SK-N-SH treated with all-trans-retinoic acid at 6 μM for 48 hours (cell line): ENCODE data around the gene PCDHB13.
"Not testable (repeated sequence)": the region's sequence is repeated elsewhere in the genome, so short reads cannot be mapped to it uniquely, and the experiment has no call there.

Experiments
- ATAC-seq: fragments of 200-7000 bp; cut with Tn5 transposase; 3 replicates; pipeline ENCODE4 v1.9.1; 2020; ENCODE audit warnings: mild to moderate bottlenecking, moderate library complexity
- ARNTL ChIP-seq: fragments of 450-650 bp; formaldehyde crosslinking; IDR thresholded peaks from 2 replicates; pipeline ENCODE4 v1.5.0; 2020; ENCODE audit warnings: low read depth, mild to moderate bottlenecking, moderate library complexity, borderline replicate concordance
- GLIS3 ChIP-seq: fragments of 250-450 bp; sonication (Bioruptor Pico); IDR thresholded peaks from 2 replicates; pipeline ENCODE4 v1.5.0; 2020; ENCODE audit warnings: mild to moderate bottlenecking, moderate library complexity
- PPARA ChIP-seq: fragments of 250-450 bp; sonication (Bioruptor Pico); IDR thresholded peaks from 2 replicates; pipeline ENCODE4 v1.5.0; 2020; ENCODE audit warnings: mild to moderate bottlenecking, borderline replicate concordance
- RARB ChIP-seq: fragments of 250-450 bp; sonication (Bioruptor Pico); IDR thresholded peaks from 2 replicates; pipeline ENCODE4 v1.8.0; 2021; ENCODE audit warnings: mild to moderate bottlenecking, moderate library complexity
- SNAI2 ChIP-seq: fragments of 250-450 bp; sonication (Bioruptor Pico); IDR thresholded peaks from 2 replicates; pipeline ENCODE4 v1.5.0; 2020; ENCODE audit warnings: mild to moderate bottlenecking, moderate library complexity
- TCF4 ChIP-seq: fragments of 250-450 bp; sonication (Bioruptor Pico); IDR thresholded peaks from 2 replicates; pipeline ENCODE4 v1.8.0; 2021; ENCODE audit warnings: mild to moderate bottlenecking, moderate library complexity, borderline replicate concordance
- TOX ChIP-seq: fragments of 250-450 bp; sonication (Bioruptor Pico); IDR thresholded peaks from 2 replicates; pipeline ENCODE4 v1.8.0; 2021; ENCODE audit warnings: mild to moderate bottlenecking, moderate library complexity, borderline replicate concordance
- ZC3H10 ChIP-seq: fragments of 250-450 bp; sonication (Bioruptor Pico); IDR thresholded peaks from 2 replicates; pipeline ENCODE4 v1.5.1; 2021; ENCODE audit warnings: mild to moderate bottlenecking, moderate library complexity
- ZFP3 ChIP-seq: fragments of 250-450 bp; sonication (Bioruptor Pico); IDR thresholded peaks from 2 replicates; pipeline ENCODE4 v1.5.0; 2020; ENCODE audit warnings: mild to moderate bottlenecking, moderate library complexity
- ZFP30 ChIP-seq: fragments of 450-650 bp; formaldehyde crosslinking; IDR thresholded peaks from 2 replicates; pipeline ENCODE4 v1.5.0; 2022; ENCODE audit warnings: mild to moderate bottlenecking, moderate library complexity
- ZNF565 ChIP-seq: fragments of 450-650 bp; formaldehyde crosslinking; conservative IDR thresholded peaks from 2 replicates; pipeline ENCODE4 v1.5.0; 2020; ENCODE audit warnings: low read depth, mild to moderate bottlenecking, moderate library complexity
- ZNF8 ChIP-seq: fragments of 450-650 bp; formaldehyde crosslinking; IDR thresholded peaks from 2 replicates; pipeline ENCODE4 v1.5.0; 2020; ENCODE audit warnings: mild to moderate bottlenecking, moderate library complexity
- TF ChIP-seq, protein P1 (sequence below): fragments of 250-450 bp; sonication (Bioruptor Pico); IDR thresholded peaks from 2 replicates; pipeline ENCODE4 v1.5.1; 2021; ENCODE audit warnings: mild to moderate bottlenecking, moderate library complexity
- TF ChIP-seq, protein P2 (sequence below): fragments of 250-450 bp; sonication (Bioruptor Pico); IDR thresholded peaks from 2 replicates; pipeline ENCODE4 v1.5.1; 2020; ENCODE audit warnings: low read depth, mild to moderate bottlenecking, moderate library complexity
- TF ChIP-seq, protein P3 (sequence below): fragments of 250-450 bp; sonication (Bioruptor Pico); IDR thresholded peaks from 2 replicates; pipeline ENCODE4 v1.8.0; 2020; ENCODE audit warnings: mild to moderate bottlenecking, moderate library complexity, borderline replicate concordance
- TF ChIP-seq, protein P4 (sequence below): fragments of 250-450 bp; sonication (Bioruptor Pico); IDR thresholded peaks from 2 replicates; pipeline ENCODE4 v1.5.0; 2020; ENCODE audit warnings: mild to moderate bottlenecking, moderate library complexity

PCDHB13 gene

DNA sequence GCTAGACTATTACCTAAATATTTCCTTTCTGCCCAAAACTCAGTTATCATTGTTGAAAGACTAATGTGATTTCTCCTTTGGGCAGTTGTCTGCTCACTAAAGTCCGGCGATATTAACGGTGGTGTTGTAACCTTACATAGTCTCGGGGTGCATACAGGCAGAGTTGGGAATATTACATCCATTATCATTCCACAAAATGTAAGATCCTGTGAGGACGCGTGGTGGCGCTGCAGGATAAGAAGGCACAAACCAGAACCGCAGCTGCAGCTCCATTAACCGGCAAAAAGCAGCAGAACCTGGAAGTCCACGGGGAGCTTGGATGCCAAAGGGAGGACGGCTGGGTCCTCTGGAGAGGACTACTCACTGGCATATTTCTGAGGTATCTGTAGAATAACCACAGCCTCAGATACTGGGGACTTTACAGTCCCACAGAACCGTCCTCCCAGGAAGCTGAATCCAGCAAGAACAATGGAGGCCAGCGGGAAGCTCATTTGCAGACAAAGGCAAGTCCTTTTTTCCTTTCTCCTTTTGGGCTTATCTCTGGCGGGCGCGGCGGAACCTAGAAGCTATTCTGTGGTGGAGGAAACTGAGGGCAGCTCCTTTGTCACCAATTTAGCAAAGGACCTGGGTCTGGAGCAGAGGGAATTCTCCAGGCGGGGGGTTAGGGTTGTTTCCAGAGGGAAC, at the start of gene PCDHB13:
TSS of gene PCDHB13 (plus strand) at position 264 of the 684 bp plus-strand sequence. CDS start at position 469, 205 bp downstream.
- 0 out of 3 replicates have a peak, but pooled peaks have one; percentile 26 for ATAC-seq

DNA sequence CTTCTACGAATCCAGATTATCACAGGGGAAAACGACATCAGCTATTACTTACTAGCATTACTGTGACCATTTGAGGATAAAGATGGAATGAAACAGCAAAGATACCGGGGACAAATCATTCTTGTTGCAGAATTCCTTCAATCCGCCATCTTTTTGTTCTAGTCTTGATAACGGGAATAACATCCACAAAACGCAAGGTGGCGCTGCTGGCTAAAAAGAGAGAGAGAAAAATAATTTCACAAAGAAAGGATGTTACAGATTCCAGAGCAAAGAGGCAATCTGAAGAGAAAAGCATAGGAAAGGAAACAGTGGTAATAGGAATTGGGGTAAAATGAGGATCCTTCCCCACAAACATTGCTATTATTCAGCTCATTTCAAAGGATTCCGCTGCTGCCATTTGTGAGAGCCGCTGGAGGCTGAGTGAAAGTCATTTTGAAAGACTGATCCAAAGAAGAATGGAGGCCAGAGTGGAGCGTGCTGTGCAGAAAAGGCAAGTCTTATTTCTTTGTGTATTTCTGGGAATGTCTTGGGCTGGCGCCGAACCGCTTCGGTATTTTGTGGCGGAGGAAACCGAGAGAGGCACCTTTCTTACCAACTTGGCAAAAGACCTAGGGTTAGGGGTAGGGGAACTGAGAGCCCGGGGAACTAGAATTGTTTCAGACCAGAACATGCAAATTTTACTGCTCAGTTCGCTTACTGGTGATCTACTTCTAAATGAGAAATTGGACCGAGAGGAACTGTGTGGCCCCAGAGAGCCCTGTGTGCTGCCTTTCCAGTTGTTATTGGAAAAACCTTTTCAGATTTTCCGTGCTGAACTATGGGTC, 41.1 kb upstream of the PCDHB13 start, which contains the start of gene PCDHB7:
TSS of gene PCDHB7 (plus strand) at position 264 of the 824 bp plus-strand sequence. CDS start at position 456, 192 bp downstream.
- TF ChIP-seq ZC3H10 (CRISPR knock-in tag) (no peak), TOX (CRISPR knock-in tag) (no peak)
- TF ChIP-seq, protein P1, sequence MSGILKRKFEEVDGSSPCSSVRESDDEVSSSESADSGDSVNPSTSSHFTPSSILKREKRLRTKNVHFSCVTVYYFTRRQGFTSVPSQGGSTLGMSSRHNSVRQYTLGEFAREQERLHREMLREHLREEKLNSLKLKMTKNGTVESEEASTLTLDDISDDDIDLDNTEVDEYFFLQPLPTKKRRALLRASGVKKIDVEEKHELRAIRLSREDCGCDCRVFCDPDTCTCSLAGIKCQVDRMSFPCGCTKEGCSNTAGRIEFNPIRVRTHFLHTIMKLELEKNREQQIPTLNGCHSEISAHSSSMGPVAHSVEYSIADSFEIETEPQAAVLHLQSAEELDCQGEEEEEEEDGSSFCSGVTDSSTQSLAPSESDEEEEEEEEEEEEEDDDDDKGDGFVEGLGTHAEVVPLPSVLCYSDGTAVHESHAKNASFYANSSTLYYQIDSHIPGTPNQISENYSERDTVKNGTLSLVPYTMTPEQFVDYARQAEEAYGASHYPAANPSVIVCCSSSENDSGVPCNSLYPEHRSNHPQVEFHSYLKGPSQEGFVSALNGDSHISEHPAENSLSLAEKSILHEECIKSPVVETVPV (CRISPR knock-in tag): no peak
- ATAC-seq: peak; percentile 42; the same call in 1 of the 3 replicates

DNA sequence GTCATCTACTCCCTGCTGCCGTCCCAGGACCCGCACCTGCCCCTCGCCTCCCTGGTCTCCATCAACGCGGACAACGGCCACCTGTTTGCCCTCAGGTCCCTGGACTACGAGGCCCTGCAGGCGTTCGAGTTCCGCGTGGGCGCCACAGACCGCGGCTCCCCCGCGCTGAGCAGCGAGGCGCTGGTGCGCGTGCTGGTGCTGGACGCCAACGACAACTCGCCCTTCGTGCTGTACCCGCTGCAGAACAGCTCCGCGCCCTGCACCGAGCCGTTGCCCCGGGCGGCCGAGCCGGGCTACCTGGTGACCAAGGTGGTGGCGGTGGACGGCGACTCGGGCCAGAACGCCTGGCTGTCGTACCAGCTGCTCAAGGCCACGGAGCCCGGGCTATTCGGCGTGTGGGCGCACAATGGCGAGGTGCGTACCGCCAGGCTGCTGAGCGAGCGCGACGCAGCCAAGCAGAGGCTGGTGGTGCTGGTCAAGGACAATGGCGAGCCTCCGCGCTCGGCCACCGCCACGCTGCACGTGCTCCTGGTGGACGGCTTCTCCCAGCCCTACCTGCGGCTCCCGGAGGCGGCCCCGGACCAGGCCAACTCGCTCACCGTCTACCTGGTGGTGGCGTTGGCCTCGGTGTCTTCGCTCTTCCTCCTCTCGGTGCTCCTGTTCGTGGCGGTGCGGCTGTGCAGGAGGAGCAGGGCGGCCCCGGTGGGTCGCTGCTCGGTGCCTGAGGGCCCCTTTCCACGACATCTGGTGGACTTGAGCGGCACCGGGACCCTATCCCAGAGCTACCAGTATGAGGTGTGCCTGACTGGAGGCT, 39.2 kb upstream of the PCDHB13 start:
- not testable (repeated sequence) for ATAC-seq

DNA sequence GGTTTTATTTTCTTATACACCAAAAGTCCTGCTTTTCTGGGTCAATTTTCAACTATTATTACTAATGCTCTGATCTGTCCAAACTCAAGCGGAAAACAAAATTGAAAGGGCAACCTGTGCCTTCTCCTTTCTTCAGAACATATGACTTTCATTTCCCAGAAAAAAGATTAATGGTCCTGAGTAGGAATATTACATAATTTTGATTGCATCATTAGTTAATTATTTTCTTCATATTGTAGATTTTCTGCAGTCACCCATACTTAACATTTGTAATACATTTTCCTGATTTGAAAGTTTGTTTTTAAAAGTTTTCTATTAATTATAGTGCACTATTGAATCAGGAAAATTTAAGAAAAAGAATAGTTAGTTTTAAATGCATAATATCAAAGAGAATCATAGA, 37.8 kb upstream of the PCDHB13 start:
- no peak for TF ChIP-seq ZFP30 (CRISPR knock-in tag)
- TF ChIP-seq, protein P2, sequence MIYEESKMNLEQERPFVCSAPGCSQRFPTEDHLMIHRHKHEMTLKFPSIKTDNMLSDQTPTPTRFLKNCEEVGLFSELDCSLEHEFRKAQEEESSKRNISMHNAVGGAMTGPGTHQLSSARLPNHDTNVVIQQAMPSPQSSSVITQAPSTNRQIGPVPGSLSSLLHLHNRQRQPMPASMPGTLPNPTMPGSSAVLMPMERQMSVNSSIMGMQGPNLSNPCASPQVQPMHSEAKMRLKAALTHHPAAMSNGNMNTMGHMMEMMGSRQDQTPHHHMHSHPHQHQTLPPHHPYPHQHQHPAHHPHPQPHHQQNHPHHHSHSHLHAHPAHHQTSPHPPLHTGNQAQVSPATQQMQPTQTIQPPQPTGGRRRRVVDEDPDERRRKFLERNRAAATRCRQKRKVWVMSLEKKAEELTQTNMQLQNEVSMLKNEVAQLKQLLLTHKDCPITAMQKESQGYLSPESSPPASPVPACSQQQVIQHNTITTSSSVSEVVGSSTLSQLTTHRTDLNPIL: no peak
- no peak for TF ChIP-seq TCF4 (CRISPR knock-in tag)
- TF ChIP-seq, all 23 proteins: peak for 0
- ATAC-seq: no peak

DNA sequence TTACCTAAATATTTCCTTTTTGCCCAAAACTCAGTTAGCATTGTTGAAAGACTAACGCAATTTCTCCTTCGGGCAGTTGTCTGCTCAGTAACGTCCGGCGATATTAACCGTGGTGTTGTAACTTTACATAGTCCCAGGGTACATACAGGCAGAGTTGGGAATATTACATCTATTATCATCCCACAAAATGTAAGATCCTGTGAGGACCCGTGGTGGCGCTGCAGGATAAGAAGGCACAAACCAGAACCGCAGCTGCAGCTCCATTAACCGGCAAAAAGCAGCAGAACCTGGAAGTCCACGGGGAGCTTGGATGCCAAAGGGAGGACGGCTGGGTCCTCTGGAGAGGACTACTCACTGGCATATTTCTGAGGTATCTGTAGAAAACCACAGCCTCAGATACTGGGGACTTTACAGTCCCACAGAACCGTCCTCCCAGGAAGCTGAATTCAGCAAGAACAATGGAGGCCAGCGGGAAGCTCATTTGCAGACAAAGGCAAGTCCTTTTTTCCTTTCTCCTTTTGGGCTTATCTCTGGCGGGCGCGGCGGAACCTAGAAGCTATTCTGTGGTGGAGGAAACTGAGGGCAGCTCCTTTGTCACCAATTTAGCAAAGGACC, 36.0 kb upstream of the PCDHB13 start, which contains the start of gene PCDHB8:
TSS of gene PCDHB8 (plus strand) at position 214 of the 615 bp plus-strand sequence. CDS start at position 459, 245 bp downstream.
- ATAC-seq: peak; percentile 88

DNA sequence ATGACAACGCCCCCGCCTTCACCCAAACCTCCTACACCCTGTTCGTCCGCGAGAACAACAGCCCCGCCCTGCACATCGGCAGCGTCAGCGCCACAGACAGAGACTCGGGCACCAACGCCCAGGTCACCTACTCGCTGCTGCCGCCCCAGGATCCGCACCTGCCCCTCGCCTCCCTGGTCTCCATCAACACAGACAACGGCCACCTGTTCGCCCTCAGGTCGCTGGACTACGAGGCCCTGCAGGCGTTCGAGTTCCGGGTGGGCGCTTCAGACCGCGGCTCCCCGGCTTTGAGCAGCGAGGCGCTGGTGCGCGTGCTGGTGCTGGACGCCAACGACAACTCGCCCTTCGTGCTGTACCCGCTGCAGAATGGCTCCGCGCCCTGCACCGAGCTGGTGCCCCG, 34.3 kb upstream of the PCDHB13 start:
- ATAC-seq: not testable (repeated sequence)

DNA sequence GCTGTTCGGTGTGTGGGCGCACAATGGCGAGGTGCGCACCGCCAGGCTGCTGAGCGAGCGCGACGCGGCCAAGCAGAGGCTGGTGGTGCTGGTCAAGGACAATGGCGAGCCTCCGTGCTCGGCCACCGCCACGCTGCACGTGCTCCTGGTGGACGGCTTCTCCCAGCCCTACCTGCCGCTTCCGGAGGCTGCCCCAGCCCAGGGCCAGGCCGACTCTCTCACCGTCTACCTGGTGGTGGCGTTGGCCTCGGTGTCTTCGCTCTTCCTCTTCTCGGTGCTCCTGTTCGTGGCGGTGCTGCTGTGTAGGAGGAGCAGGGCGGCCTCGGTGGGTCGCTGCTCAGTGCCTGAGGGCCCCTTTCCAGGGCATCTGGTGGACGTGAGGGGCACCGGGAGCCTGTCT, 33.8 kb upstream of the PCDHB13 start:
- not testable (repeated sequence) for ATAC-seq

DNA sequence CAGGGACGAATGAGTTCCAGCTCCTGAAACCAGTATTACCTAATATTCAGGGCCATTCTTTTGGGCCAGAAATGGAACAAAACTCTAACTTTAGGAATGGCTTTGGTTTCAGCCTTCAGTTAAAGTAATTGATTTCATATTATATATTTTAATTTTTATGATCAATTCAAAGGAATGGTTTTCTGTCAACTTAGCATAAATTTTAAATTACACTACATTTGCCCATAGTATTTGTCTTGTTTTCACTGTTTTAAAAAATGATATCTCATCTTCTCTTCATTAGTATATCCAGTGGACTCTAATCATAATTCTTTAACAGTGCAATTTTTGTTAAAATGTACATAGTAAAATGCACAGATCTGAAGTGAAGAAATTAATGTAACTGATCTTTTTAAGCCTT, 33.4 kb upstream of the PCDHB13 start:
- ATAC-seq: no peak
- TF ChIP-seq ZFP3 (no peak), GLIS3 (CRISPR knock-in tag) (no peak), SNAI2 (CRISPR knock-in tag) (no peak), TCF4 (CRISPR knock-in tag) (no peak), RARB (CRISPR knock-in tag) (no peak), ZFP30 (CRISPR knock-in tag) (no peak), PPARA (CRISPR knock-in tag) (no peak), ARNTL (no peak), ZNF8 (CRISPR knock-in tag) (no peak), ZC3H10 (CRISPR knock-in tag) (no peak), ZNF565 (CRISPR knock-in tag) (no peak)
- TF ChIP-seq, protein P3, sequence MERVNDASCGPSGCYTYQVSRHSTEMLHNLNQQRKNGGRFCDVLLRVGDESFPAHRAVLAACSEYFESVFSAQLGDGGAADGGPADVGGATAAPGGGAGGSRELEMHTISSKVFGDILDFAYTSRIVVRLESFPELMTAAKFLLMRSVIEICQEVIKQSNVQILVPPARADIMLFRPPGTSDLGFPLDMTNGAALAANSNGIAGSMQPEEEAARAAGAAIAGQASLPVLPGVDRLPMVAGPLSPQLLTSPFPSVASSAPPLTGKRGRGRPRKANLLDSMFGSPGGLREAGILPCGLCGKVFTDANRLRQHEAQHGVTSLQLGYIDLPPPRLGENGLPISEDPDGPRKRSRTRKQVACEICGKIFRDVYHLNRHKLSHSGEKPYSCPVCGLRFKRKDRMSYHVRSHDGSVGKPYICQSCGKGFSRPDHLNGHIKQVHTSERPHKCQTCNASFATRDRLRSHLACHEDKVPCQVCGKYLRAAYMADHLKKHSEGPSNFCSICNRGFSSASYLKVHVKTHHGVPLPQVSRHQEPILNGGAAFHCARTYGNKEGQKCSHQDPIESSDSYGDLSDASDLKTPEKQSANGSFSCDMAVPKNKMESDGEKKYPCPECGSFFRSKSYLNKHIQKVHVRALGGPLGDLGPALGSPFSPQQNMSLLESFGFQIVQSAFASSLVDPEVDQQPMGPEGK: no peak
- TF ChIP-seq, protein P4, sequence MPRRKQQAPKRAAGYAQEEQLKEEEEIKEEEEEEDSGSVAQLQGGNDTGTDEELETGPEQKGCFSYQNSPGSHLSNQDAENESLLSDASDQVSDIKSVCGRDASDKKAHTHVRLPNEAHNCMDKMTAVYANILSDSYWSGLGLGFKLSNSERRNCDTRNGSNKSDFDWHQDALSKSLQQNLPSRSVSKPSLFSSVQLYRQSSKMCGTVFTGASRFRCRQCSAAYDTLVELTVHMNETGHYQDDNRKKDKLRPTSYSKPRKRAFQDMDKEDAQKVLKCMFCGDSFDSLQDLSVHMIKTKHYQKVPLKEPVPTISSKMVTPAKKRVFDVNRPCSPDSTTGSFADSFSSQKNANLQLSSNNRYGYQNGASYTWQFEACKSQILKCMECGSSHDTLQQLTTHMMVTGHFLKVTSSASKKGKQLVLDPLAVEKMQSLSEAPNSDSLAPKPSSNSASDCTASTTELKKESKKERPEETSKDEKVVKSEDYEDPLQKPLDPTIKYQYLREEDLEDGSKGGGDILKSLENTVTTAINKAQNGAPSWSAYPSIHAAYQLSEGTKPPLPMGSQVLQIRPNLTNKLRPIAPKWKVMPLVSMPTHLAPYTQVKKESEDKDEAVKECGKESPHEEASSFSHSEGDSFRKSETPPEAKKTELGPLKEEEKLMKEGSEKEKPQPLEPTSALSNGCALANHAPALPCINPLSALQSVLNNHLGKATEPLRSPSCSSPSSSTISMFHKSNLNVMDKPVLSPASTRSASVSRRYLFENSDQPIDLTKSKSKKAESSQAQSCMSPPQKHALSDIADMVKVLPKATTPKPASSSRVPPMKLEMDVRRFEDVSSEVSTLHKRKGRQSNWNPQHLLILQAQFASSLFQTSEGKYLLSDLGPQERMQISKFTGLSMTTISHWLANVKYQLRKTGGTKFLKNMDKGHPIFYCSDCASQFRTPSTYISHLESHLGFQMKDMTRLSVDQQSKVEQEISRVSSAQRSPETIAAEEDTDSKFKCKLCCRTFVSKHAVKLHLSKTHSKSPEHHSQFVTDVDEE (CRISPR knock-in tag): no peak
- TF ChIP-seq, protein P2: no peak
